Neuronal stem cell (in vitro differentiated cells): ENCODE measurements around the gene ARIH1.

Source experiments
- DNase-seq: peaks from one replicate; pipeline ENCODE4 v3.0.0-alpha.2; 2013; ENCODE audit warnings: low spot score
- H2AFZ ChIP-seq: one replicate; pipeline ENCODE4 v1.6.1; 2013; ENCODE audit warnings: mild to moderate bottlenecking, low read length, inconsistent platforms
- H2AK5ac ChIP-seq: 2 replicates; pipeline ENCODE4 v1.6.1; 2013; ENCODE audit warnings: low read depth, mild to moderate bottlenecking, inconsistent platforms, low read length, moderate library complexity, mixed read lengths
- H2BK120ac ChIP-seq: 2 replicates; pipeline ENCODE4 v1.6.1; 2013; ENCODE audit warnings: low read depth, mild to moderate bottlenecking, inconsistent platforms, low read length, moderate library complexity, mixed read lengths
- H2BK12ac ChIP-seq: one replicate; pipeline ENCODE4 v1.6.1; 2013; ENCODE audit warnings: low read length, inconsistent platforms
- H2BK15ac ChIP-seq: 2 replicates; pipeline ENCODE4 v1.6.1; 2013; ENCODE audit warnings: mild to moderate bottlenecking, low read length, inconsistent platforms, mixed read lengths
- H2BK5ac ChIP-seq: one replicate; pipeline ENCODE4 v1.6.1; 2013; ENCODE audit warnings: inconsistent platforms, mild to moderate bottlenecking, low read length, moderate library complexity
- H3K14ac ChIP-seq: one replicate; pipeline ENCODE4 v1.6.1; 2013; ENCODE audit warnings: low read length, inconsistent platforms
- H3K18ac ChIP-seq: 2 replicates; pipeline ENCODE4 v1.6.1; 2013; ENCODE audit warnings: low read length, inconsistent platforms
- H3K23ac ChIP-seq: 2 replicates; pipeline ENCODE4 v1.6.1; 2013; ENCODE audit warnings: low read depth, mild to moderate bottlenecking, mixed read lengths, low read length, inconsistent platforms; ENCODE audit not compliant: poor library complexity
- H3K27ac ChIP-seq: replicated peaks from 3 replicates; pipeline ENCODE4 v1.5.1; 2013; ENCODE audit warnings: low read length, inconsistent platforms
- H3K27me3 ChIP-seq, 3 experiments: 2 replicates each; pipeline ENCODE4 v1.6.1; 2013; ENCODE audit warnings: low read length in 3 of 3, mild to moderate bottlenecking in 2 of 3, inconsistent platforms in 1 of 3, low read depth in 1 of 3, mixed read lengths in 1 of 3, moderate library complexity in 1 of 3; ENCODE audit not compliant: control insufficient read depth in 3 of 3, insufficient read depth in 3 of 3
- H3K36me3 ChIP-seq, 2 donors: replicated peaks in 1 of 2; 2 replicates each; pipeline ENCODE4 v1.6.1; 2013; ENCODE audit warnings: low read length in 2 of 2; ENCODE audit not compliant: control insufficient read depth in 2 of 2, insufficient read depth in 2 of 2
- H3K4ac ChIP-seq: 2 replicates; pipeline ENCODE4 v1.6.1; 2013; ENCODE audit warnings: inconsistent platforms, mild to moderate bottlenecking, low read length, moderate library complexity
- H3K4me1 ChIP-seq, 2 donors: 1 replicate in 1 of 2; 2 replicates in 1 of 2; pipeline ENCODE4 v1.6.1; 2013; ENCODE audit warnings: low read length in 2 of 2, low read depth in 1 of 2; ENCODE audit not compliant: control insufficient read depth in 2 of 2, insufficient read depth in 1 of 2
- H3K4me2 ChIP-seq: one replicate; pipeline ENCODE4 v1.6.1; 2013; ENCODE audit warnings: mild to moderate bottlenecking, low read length, inconsistent platforms; ENCODE audit not compliant: insufficient read depth, poor library complexity, severe bottlenecking
- H3K4me3 ChIP-seq, 2 donors: 2 replicates each; pipeline ENCODE4 v1.5.1; 2013; ENCODE audit warnings: low read length in 2 of 2, mild to moderate bottlenecking in 2 of 2, inconsistent platforms in 1 of 2, moderate library complexity in 1 of 2
- H3K79me1 ChIP-seq: one replicate; pipeline ENCODE4 v1.6.1; 2013; ENCODE audit warnings: low read depth, mild to moderate bottlenecking, inconsistent platforms, low read length, moderate library complexity
- H3K9ac ChIP-seq: one replicate; pipeline ENCODE4 v1.6.1; 2013; ENCODE audit warnings: mild to moderate bottlenecking, low read depth, low read length, inconsistent platforms; ENCODE audit not compliant: poor library complexity
- H3K9me3 ChIP-seq, 2 donors: replicated peaks in 1 of 2; 2 replicates each; pipeline versions ENCODE3 to v1.6.1; 2013; ENCODE audit warnings: low read length in 2 of 2, mild to moderate bottlenecking in 2 of 2, inconsistent platforms in 1 of 2, low read depth in 1 of 2, mixed read lengths in 1 of 2, moderate library complexity in 1 of 2; ENCODE audit not compliant: control insufficient read depth in 2 of 2, insufficient read depth in 1 of 2
- H4K8ac ChIP-seq: one replicate; pipeline ENCODE4 v1.6.1; 2013; ENCODE audit warnings: low read depth, mild to moderate bottlenecking, inconsistent platforms, low read length, moderate library complexity
- H4K91ac ChIP-seq: one replicate; pipeline ENCODE4 v1.6.1; 2013; ENCODE audit warnings: low read length, low read depth, mild to moderate bottlenecking, inconsistent platforms; ENCODE audit not compliant: poor library complexity
- WGBS, 2 donors: extraction: QIAGEN DNeasy Blood & Tissue Kit; methylation state at CpG; one replicate each; pipeline ENCODE4 v1.1.7; 2013; ENCODE audit warnings: missing lambda C conversion rate in 2 of 2, mixed read lengths in 1 of 2; ENCODE audit not compliant: insufficient read length in 2 of 2, insufficient replicate concordance in 1 of 2; ENCODE audit errors: extremely low coverage in 2 of 2; 5-methylcytosine and 5-hydroxymethylcytosine counted together

ARIH1 gene

GRCh38 chr15:72559781-72560180 lies 85.7 kb downstream of the ARIH1 start:
- DNase-seq = no peak
- no peak overlapping the region for H3K4me3 ChIP-seq
- H3K4ac ChIP-seq = no peak overlapping the region
- H3K23ac ChIP-seq = no peak overlapping the region
- H4K8ac ChIP-seq = no peak overlapping the region
- no peaks in the 10 kb centered on the region for H3K27me3 ChIP-seq
- WGBS, 2 donors = no CpG with 5 or more reads among the region's 3 CpGs
- no peak overlapping the region for H3K14ac ChIP-seq
- H3K9ac ChIP-seq = no peak overlapping the region
- no peaks in the 10 kb centered on the region for H3K4me1 ChIP-seq
- H2BK15ac ChIP-seq = no peak overlapping the region
- H3K9me3 ChIP-seq = no peaks in the 10 kb centered on the region
- H4K91ac ChIP-seq = no peak overlapping the region
- no peak overlapping the region for H2BK120ac ChIP-seq
- no peak overlapping the region for H2AK5ac ChIP-seq
- H3K79me1 ChIP-seq = peaks cover 7% of the 10 kb centered on the region
- no peak overlapping the region for H2BK5ac ChIP-seq
- no peak overlapping the region for H2AFZ ChIP-seq
- H3K4me2 ChIP-seq = no peak overlapping the region
- H2BK12ac ChIP-seq = no peak overlapping the region
- peaks cover 6 to 93% of the 10 kb centered on the region in 2 donors for H3K36me3 ChIP-seq
- no peak overlapping the region for H3K18ac ChIP-seq
- no peak overlapping the region for H3K27ac ChIP-seq

GRCh38 chr15:72560458-72560857 lies 86.3 kb downstream of the ARIH1 start:
- DNase-seq = no peak
- no peaks in the 10 kb centered on the region for H3K4me1 ChIP-seq
- H3K14ac ChIP-seq = no peak overlapping the region
- H3K27ac ChIP-seq = no peak overlapping the region
- H3K36me3 ChIP-seq = peaks cover 8 to 93% of the 10 kb centered on the region in 2 donors
- no peak overlapping the region for H2AFZ ChIP-seq
- no peak overlapping the region for H2BK120ac ChIP-seq
- H3K4ac ChIP-seq = no peak overlapping the region
- H3K4me2 ChIP-seq = no peak overlapping the region
- no peak overlapping the region for H3K18ac ChIP-seq
- no CpG with 5 or more reads among the region's 1 CpG for WGBS, 2 donors
- no peak overlapping the region for H2AK5ac ChIP-seq
- no peak overlapping the region for H2BK5ac ChIP-seq
- no peak overlapping the region for H4K91ac ChIP-seq
- no peaks in the 10 kb centered on the region for H3K27me3 ChIP-seq
- peaks cover 7% of the 10 kb centered on the region for H3K79me1 ChIP-seq
- no peak overlapping the region for H2BK15ac ChIP-seq
- no peak overlapping the region for H3K9ac ChIP-seq
- no peaks in the 10 kb centered on the region for H3K9me3 ChIP-seq
- no peak overlapping the region for H4K8ac ChIP-seq
- no peak overlapping the region for H3K23ac ChIP-seq
- H2BK12ac ChIP-seq = no peak overlapping the region
- H3K4me3 ChIP-seq = no peak overlapping the region

- Histone ChIP-seq H2AFZ (no peak overlapping the region), H3K4me3 (no peak overlapping the region), H2BK120ac (no peak overlapping the region), H2BK5ac (no peak overlapping the region), H3K23ac (no peak overlapping the region), H3K36me3 (peaks cover 8 to 93% of the 10 kb centered on the region in 2 donors), H3K18ac (no peak overlapping the region), H3K27ac (no peak overlapping the region), H3K4me1 (no peaks in the 10 kb centered on the region), H3K14ac (no peak overlapping the region), H4K91ac (no peak overlapping the region), H3K27me3 (no peaks in the 10 kb centered on the region), H3K4ac (no peak overlapping the region), H3K9me3 (no peaks in the 10 kb centered on the region), H2BK12ac (no peak overlapping the region), H3K9ac (no peak overlapping the region), H2BK15ac (no peak overlapping the region), H3K79me1 (peaks cover 7% of the 10 kb centered on the region), H3K4me2 (no peak overlapping the region), H2AK5ac (no peak overlapping the region), H4K8ac (no peak overlapping the region)
- no peak for DNase-seq
These were observed 88.3 kb downstream of the ARIH1 start for GRCh38 chr15:72562386-72562785.

- Histone ChIP-seq H3K36me3 (peaks cover 8 to 93% of the 10 kb centered on the region in 2 donors), H3K4ac (no peak overlapping the region), H4K8ac (no peak overlapping the region), H3K9ac (no peak overlapping the region), H4K91ac (no peak overlapping the region), H2BK120ac (no peak overlapping the region), H3K27ac (no peak overlapping the region), H3K18ac (no peak overlapping the region), H3K4me1 (no peaks in the 10 kb centered on the region), H2AFZ (no peak overlapping the region), H3K9me3 (no peaks in the 10 kb centered on the region), H2BK15ac (no peak overlapping the region), H3K14ac (no peak overlapping the region), H3K27me3 (no peaks in the 10 kb centered on the region), H2BK5ac (no peak overlapping the region), H2BK12ac (no peak overlapping the region), H2AK5ac (no peak overlapping the region), H3K23ac (no peak overlapping the region), H3K4me3 (no peak overlapping the region), H3K4me2 (no peak overlapping the region), H3K79me1 (peaks cover 7% of the 10 kb centered on the region)
- no CpG with 5 or more reads among the region's 2 CpGs for WGBS, 2 donors
- DNase-seq = no peak
These were observed 88.7 kb downstream of the ARIH1 start for GRCh38 chr15:72562878-72563277.
